NCI-H1694 (cell line): ENCODE measurements around the gene JCAD.

ENCODE experiments used
- DNase-seq: peaks from one replicate; lab custom pipeline; 2025; lab: John Stamatoyannopoulos, UW

JCAD gene

GRCh38 chr10:30043476-30044270 lies 15.7 kb downstream of the JCAD start:
- no peak for DNase-seq

- no peak for DNase-seq
These were observed 16.6 kb downstream of the JCAD start for GRCh38 chr10:30042820-30043219.

GRCh38 chr10:30041196-30042105 lies 17.9 kb downstream of the JCAD start:
- DNase-seq, result no peak

GRCh38 chr10:30040597-30040996 lies 18.8 kb downstream of the JCAD start:
- no peak for DNase-seq

- DNase-seq, result no peak
These were observed 19.4 kb downstream of the JCAD start for GRCh38 chr10:30039988-30040387.

- no peak for DNase-seq
These were observed 19.8 kb downstream of the JCAD start for GRCh38 chr10:30039567-30039966.

GRCh38 chr10:30038781-30039536 lies 20.4 kb downstream of the JCAD start:
- DNase-seq, result no peak

GRCh38 chr10:30037620-30038336 lies 21.6 kb downstream of the JCAD start:
- DNase-seq, result no peak

GRCh38 chr10:30036811-30037210 lies 22.6 kb downstream of the JCAD start:
- no peak for DNase-seq

GRCh38 chr10:30036341-30036740 lies 23.0 kb downstream of the JCAD start:
- DNase-seq, result no peak

GRCh38 chr10:30034433-30035137 lies 24.8 kb downstream of the JCAD start:
- DNase-seq, result no peak

- DNase-seq, result no peak
These were observed 27.3 kb downstream of the JCAD start for GRCh38 chr10:30032125-30032524.

GRCh38 chr10:30029872-30030256 lies 29.5 kb downstream of the JCAD start:
- no peak for DNase-seq

GRCh38 chr10:30029164-30029871 lies 30.1 kb downstream of the JCAD start:
- no peak for DNase-seq

GRCh38 chr10:30028738-30029030 lies 30.7 kb downstream of the JCAD start:
- DNase-seq, result no peak

GRCh38 chr10:30028006-30028737 lies 31.2 kb downstream of the JCAD start:
- no peak for DNase-seq

- DNase-seq, result no peak
These were observed 32.1 kb downstream of the JCAD start for GRCh38 chr10:30027057-30028005.

GRCh38 chr10:30026578-30026977 lies 32.8 kb downstream of the JCAD start:
- DNase-seq, result no peak

GRCh38 chr10:30026080-30026479 lies 33.3 kb downstream of the JCAD start:
- DNase-seq, result no peak
